B cell (primary cell): ENCODE measurements around the gene STIM1. TPM values are rescaled to one million over a fixed set of nuclear protein-coding genes. Genes with fewer than 3 reads are reported as not detected.

Experiments used
- ATAC-seq: fragments of 200-7000 bp; cut with Tn5 transposase; one replicate; pipeline ENCODE4 v1.10.0; 2021; ENCODE audit warnings: low read depth, mild to moderate bottlenecking, moderate number of reproducible peaks, moderate library complexity
- CTCF ChIA-PET: fragments of 350-600 bp; sonication (Branson Sonifier 250); formaldehyde crosslinking; loops from one replicate; lab custom pipeline; 2021; ENCODE audit warnings: antibody characterized with exemption, inconsistent platforms; lab: Charles Lee
- POLR2A ChIA-PET: fragments of 350-600 bp; sonication (Branson Sonifier 250); formaldehyde crosslinking; loops from one replicate; lab custom pipeline; 2021; ENCODE audit warnings: antibody characterized with exemption; lab: Charles Lee
- DNase-seq: peaks from one replicate; pipeline ENCODE4 v3.0.0; 2013
- H2AFZ ChIP-seq: 2 replicates; pipeline ENCODE4 v1.6.1; 2012; ENCODE audit warnings: mild to moderate bottlenecking, low read depth, low read length; ENCODE audit not compliant: insufficient read depth, poor library complexity, severe bottlenecking
- H3K27ac ChIP-seq, 2 donors: 1 replicate in 1 of 2; 2 replicates in 1 of 2; pipeline ENCODE4 v1.5.1; 2012 to 2013; ENCODE audit warnings: low read length in 2 of 2, mild to moderate bottlenecking in 2 of 2, moderate library complexity in 1 of 2
- H3K27me3 ChIP-seq, 4 experiments: fragments of 200-600 bp in 1 of 4; sonication (generic) in 1 of 4; replicated peaks in 1 of 4; 1 replicate in 2 of 4; 2 replicates in 2 of 4; pipeline versions ENCODE4 v1.6.1 to v1.7.0; 2013 to 2016; ENCODE audit warnings: low read length in 3 of 4, mild to moderate bottlenecking in 2 of 4, mixed read lengths in 1 of 4, moderate library complexity in 1 of 4; ENCODE audit not compliant: insufficient read depth in 4 of 4, control insufficient read depth in 3 of 4; ENCODE audit errors: control extremely low read depth in 1 of 4
- H3K36me3 ChIP-seq, 2 experiments: replicated peaks in 1 of 2; 1 replicate in 1 of 2; 2 replicates in 1 of 2; pipeline versions ENCODE4 v1.6.1 to v1.7.1; 2013; ENCODE audit warnings: low read length in 1 of 2; ENCODE audit not compliant: insufficient read depth in 2 of 2, control insufficient read depth in 1 of 2; ENCODE audit errors: control extremely low read depth in 1 of 2, extremely low read depth in 1 of 2
- H3K4me1 ChIP-seq, 2 donors: fragments of 200-600 bp in 1 of 2; sonication (generic) in 1 of 2; 1 replicate in 1 of 2; 2 replicates in 1 of 2; pipeline versions ENCODE4 v1.5.1 to v1.6.1; 2013 to 2017; ENCODE audit warnings: low read length in 2 of 2; ENCODE audit not compliant: control insufficient read depth in 2 of 2, insufficient read depth in 2 of 2
- H3K4me2 ChIP-seq: replicated peaks from 2 replicates; pipeline ENCODE3; 2012; ENCODE audit warnings: mild to moderate bottlenecking, low read depth, low read length; ENCODE audit not compliant: poor library complexity, severe bottlenecking
- H3K4me3 ChIP-seq, 5 experiments: fragments of 200-600 bp in 1 of 5; sonication (generic) in 1 of 5; 1 replicate in 3 of 5; 2 replicates in 2 of 5; pipeline versions ENCODE4 v1.5.1 to v1.7.0; 2011 to 2016; ENCODE audit warnings: low read length in 4 of 5, mild to moderate bottlenecking in 4 of 5, low read depth in 2 of 5, control low read depth in 1 of 5, moderate library complexity in 1 of 5; ENCODE audit not compliant: insufficient read depth in 1 of 5; ENCODE audit errors: control extremely low read depth in 1 of 5, extremely low read depth in 1 of 5
- H3K79me2 ChIP-seq: fragments of 200-600 bp; sonication (generic); one replicate; pipeline ENCODE4 v1.6.0; 2016; ENCODE audit warnings: low read length; ENCODE audit not compliant: control insufficient read depth, insufficient read depth
- H3K9ac ChIP-seq: fragments of 200-600 bp; sonication (generic); 2 replicates; pipeline ENCODE4 v1.6.1; 2017; ENCODE audit warnings: mild to moderate bottlenecking, low read length, moderate library complexity
- H3K9me3 ChIP-seq, 3 donors: one replicate each; pipeline versions ENCODE4 v1.6.1 to v1.7.1; 2013; ENCODE audit warnings: low read length in 2 of 3; ENCODE audit not compliant: control insufficient read depth in 2 of 3, insufficient read depth in 1 of 3; ENCODE audit errors: control extremely low read depth in 1 of 3
- H4K20me1 ChIP-seq: 2 replicates; pipeline ENCODE4 v1.6.0; 2012; ENCODE audit warnings: mild to moderate bottlenecking, low read length; ENCODE audit not compliant: insufficient read depth, control insufficient read depth, poor library complexity, severe bottlenecking
- H3K27ac Mint-ChIP-seq: one replicate; pipeline ENCODE4 v1.8.0; 2021; ENCODE audit warnings: mixed read lengths
- H3K27me3 Mint-ChIP-seq: one replicate; pipeline ENCODE4 v1.8.0; 2021; ENCODE audit warnings: mixed read lengths
- H3K4me1 Mint-ChIP-seq: one replicate; pipeline ENCODE4 v1.8.0; 2021; ENCODE audit warnings: mixed read lengths
- H3K4me3 Mint-ChIP-seq: one replicate; pipeline ENCODE4 v1.8.0; 2021; ENCODE audit warnings: mixed read lengths
- H3K9me3 Mint-ChIP-seq: one replicate; pipeline ENCODE4 v1.8.0; 2022; ENCODE audit warnings: mixed read lengths; ENCODE audit not compliant: insufficient read depth
- EZH2 ChIP-seq: IDR thresholded peaks from 2 replicates; pipeline ENCODE4 v1.6.1; 2012; ENCODE audit warnings: borderline replicate concordance, low read depth, mild to moderate bottlenecking, moderate library complexity, low read length; ENCODE audit not compliant: insufficient read depth, poor library complexity, severe bottlenecking
- WGBS: methylation state at CpG from one replicate; pipeline ENCODE4 v1.1.5; 2013; ENCODE audit warnings: missing lambda C conversion rate; ENCODE audit not compliant: insufficient coverage; 5-methylcytosine and 5-hydroxymethylcytosine counted together
- intact Hi-C: fragments of 100-400 bp; cut with micrococcal nuclease; formaldehyde crosslinking; loops from one replicate; pipeline ENCODE4 v1.10.0; 2022
- polyA plus RNA-seq: library from polyadenylated mRNA; depleted of rRNA; stranded (reverse); fragments of >200 nt; gene quantifications from 2 replicates; pipeline ENCODE4 v1.2.3, GENCODE V29; 2012
- total RNA-seq, 2 donors: library from RNA; stranded (reverse); fragments of 120-200 nt in 1 of 2; gene quantifications; 1 replicate in 1 of 2; 2 replicates in 1 of 2; pipeline versions ENCODE4 v1.2.3 to v1.2.4, GENCODE V29; 2013 to 2022
- TF ChIP-seq, protein P1 (sequence below): fragments of 200-600 bp; IDR thresholded peaks from one replicate; pipeline ENCODE4 v1.8.0; 2022; ENCODE audit warnings: antibody characterized with exemption, mild to moderate bottlenecking

The STIM1 gene
- total and polyA plus RNA-seq, 2 donors (not counting 1 experiment from before 2014, with no cell fraction given) = 59.4 to 76.7 TPM

DNA sequence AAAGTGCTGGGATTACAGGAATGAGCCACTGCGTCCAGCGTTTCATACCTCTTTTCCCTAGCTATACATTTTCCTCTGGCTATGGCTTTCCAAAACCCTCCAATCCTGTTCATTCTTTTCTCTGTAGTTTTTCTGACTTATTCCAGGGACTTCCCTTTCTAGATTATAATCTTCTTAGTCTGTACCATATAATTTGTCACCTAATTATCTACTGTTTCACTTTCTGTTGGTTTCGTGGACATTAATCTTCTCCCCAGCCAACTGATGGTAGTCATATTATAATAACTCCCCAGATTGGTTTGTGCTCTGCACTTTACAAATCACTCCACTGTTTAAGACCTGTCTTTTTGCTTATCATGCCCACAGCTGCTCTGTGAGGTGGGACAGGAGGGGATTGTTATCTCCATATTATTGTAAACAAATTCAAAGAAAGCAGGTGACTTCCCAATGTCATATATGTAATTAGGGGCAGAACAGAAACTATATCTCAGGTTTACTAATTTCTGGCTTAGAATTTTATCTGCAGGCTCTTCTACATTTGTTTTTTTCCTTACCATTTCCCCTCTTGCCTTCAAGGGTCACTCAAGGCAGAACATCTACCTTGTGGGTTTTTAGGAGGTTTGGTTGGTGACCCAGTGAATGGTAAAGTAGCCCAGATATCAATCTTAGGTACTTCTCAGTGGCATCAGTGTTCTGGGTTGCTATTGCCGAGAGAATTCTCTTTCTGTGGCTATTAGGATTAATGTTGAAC lies 23.9 kb downstream of the STIM1 start:
- Mint-ChIP-seq H3K4me3 (peak overlapping the region; percentile 87), H3K4me1 (peaks cover 81% of the 10 kb centered on the region), H3K27me3 (no peaks in the 10 kb centered on the region), H3K9me3 (no peaks in the 10 kb centered on the region), H3K27ac (peak overlapping the region; percentile 92)
- Histone ChIP-seq H3K27ac (peak overlapping the region; percentile 68 to 93), H3K9ac (peak overlapping the region; percentile 33), H2AFZ (peak overlapping the region; percentile 65), H4K20me1 (peaks cover 3% of the 10 kb centered on the region), H3K9me3 (no peaks in the 10 kb centered on the region), H3K27me3 (no peaks in the 10 kb centered on the region), H3K4me1 (peaks cover 78 to 82% of the 10 kb centered on the region in 2 donors), H3K4me3 (peak overlapping the region in 1 of 5 experiments; percentile 12), H3K36me3 (no peaks in the 10 kb centered on the region), H3K79me2 (peaks cover 99% of the 10 kb centered on the region), H3K4me2 (peak overlapping the region; percentile 72)
- DNase-seq (no peak), ATAC-seq (peak; percentile 39)
- intact Hi-C loops = no loop called here
- TF ChIP-seq, protein P1, sequence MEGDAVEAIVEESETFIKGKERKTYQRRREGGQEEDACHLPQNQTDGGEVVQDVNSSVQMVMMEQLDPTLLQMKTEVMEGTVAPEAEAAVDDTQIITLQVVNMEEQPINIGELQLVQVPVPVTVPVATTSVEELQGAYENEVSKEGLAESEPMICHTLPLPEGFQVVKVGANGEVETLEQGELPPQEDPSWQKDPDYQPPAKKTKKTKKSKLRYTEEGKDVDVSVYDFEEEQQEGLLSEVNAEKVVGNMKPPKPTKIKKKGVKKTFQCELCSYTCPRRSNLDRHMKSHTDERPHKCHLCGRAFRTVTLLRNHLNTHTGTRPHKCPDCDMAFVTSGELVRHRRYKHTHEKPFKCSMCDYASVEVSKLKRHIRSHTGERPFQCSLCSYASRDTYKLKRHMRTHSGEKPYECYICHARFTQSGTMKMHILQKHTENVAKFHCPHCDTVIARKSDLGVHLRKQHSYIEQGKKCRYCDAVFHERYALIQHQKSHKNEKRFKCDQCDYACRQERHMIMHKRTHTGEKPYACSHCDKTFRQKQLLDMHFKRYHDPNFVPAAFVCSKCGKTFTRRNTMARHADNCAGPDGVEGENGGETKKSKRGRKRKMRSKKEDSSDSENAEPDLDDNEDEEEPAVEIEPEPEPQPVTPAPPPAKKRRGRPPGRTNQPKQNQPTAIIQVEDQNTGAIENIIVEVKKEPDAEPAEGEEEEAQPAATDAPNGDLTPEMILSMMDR = no peak
- TF ChIP-seq EZH2 = no peak
- 90% methylated on average over 2 of the region's 4 CpGs for WGBS
- CTCF ChIA-PET = interaction anchor here (0.8 to 36.8 kb wide), 5 partner anchors 14 to 193 kb away, joined by 3 to 662 read pairs (median 3); partner anchors contain the start of genes RHOG and STIM1
- POLR2A ChIA-PET = interaction anchor here (1.4 to 1.8 kb wide), 2 partner anchors 15 to 23 kb away, joined by 4 to 16 read pairs; no protein-coding TSS in a partner anchor
